K562 (cell line): ENCODE results near the gene KIF3B. TPM values are rescaled to one million over a fixed set of nuclear protein-coding genes. Genes with fewer than 3 reads are reported as not detected.
A peak's percentile ranks its signal among the peaks of the same experiment; 100 is the strongest.

ENCODE experiments used
- CBFA2T3 ChIP-seq: fragments of 450-650 bp; IDR thresholded peaks from 2 replicates; pipeline ENCODE4 v1.6.1; 2017
- FOS ChIP-seq: IDR thresholded peaks from 3 replicates; pipeline ENCODE4 v1.6.1; 2011; ENCODE audit not compliant: insufficient read length; ENCODE audit errors: extremely low read depth
- HDAC1 ChIP-seq, 2 experiments: fragments of 450-650 bp; IDR thresholded peaks; 2 replicates each; pipeline ENCODE4 v1.6.1; 2016 to 2017; ENCODE audit warnings: inconsistent platforms in 1 of 2, mild to moderate bottlenecking in 1 of 2, moderate library complexity in 1 of 2
- HLTF ChIP-seq: fragments of 450-650 bp; IDR thresholded peaks from 2 replicates; pipeline ENCODE4 v1.6.1; 2016
- HNRNPLL ChIP-seq: fragments of 200-400 bp; formaldehyde crosslinking; IDR thresholded peaks from 2 replicates; pipeline ENCODE4 v1.6.1; 2017; ENCODE audit warnings: low read length, low read depth, mild to moderate bottlenecking; ENCODE audit not compliant: poor library complexity, severe bottlenecking
- JUN ChIP-seq, 2 experiments: sonication (generic) in 1 of 2; formaldehyde crosslinking in 1 of 2; IDR thresholded peaks; 2 replicates each; pipeline versions ENCODE4 v1.6.1 to v1.8.0; 2012 to 2022; ENCODE audit warnings: borderline replicate concordance in 2 of 2, mild to moderate bottlenecking in 2 of 2, improper control_type of control experiment in 1 of 2, low read depth in 1 of 2, low read length in 1 of 2, missing genetic modification reagents in 1 of 2
- MEF2A ChIP-seq: IDR thresholded peaks from 2 replicates; pipeline ENCODE4 v1.6.1; 2011; ENCODE audit warnings: low read depth, mild to moderate bottlenecking, low read length, moderate library complexity; ENCODE audit not compliant: control insufficient read depth
- RAD21 ChIP-seq, 2 experiments: fragments of 250-450 bp in 1 of 2; fragments of 450-650 bp in 1 of 2; sonication (Bioruptor Pico) in 1 of 2; formaldehyde crosslinking in 1 of 2; IDR thresholded peaks in 1 of 2; conservative IDR thresholded peaks in 1 of 2; 2 replicates each; pipeline versions ENCODE4 v1.4.0 to v1.8.0; 2020 to 2022; ENCODE audit warnings: mild to moderate bottlenecking in 2 of 2, moderate library complexity in 1 of 2
- TAF15 ChIP-seq: fragments of 200-400 bp; formaldehyde crosslinking; IDR thresholded peaks from 2 replicates; pipeline ENCODE4 v1.6.1; 2017; ENCODE audit warnings: mild to moderate bottlenecking, low read depth, low read length, moderate library complexity
- TEAD1 ChIP-seq, 2 experiments: fragments of 450-650 bp in 1 of 2; sonication (generic) in 1 of 2; formaldehyde crosslinking; IDR thresholded peaks; 2 replicates each; pipeline versions ENCODE4 v1.4.0 to v1.8.0; 2020 to 2022; ENCODE audit warnings: mild to moderate bottlenecking in 2 of 2, missing genetic modification reagents in 1 of 2
- ZBTB1 ChIP-seq: sonication (generic); formaldehyde crosslinking; IDR thresholded peaks from 2 replicates; pipeline ENCODE4 v1.8.1; 2023; ENCODE audit warnings: missing genetic modification reagents, low read depth, mild to moderate bottlenecking, borderline replicate concordance
- ZBTB8A ChIP-seq: fragments of 450-650 bp; IDR thresholded peaks from 2 replicates; pipeline ENCODE4 v1.6.1; 2018; ENCODE audit warnings: mild to moderate bottlenecking, moderate library complexity; ENCODE audit not compliant: partially characterized antibody
- ZNF24 ChIP-seq: fragments of 450-650 bp; IDR thresholded peaks from 2 replicates; pipeline ENCODE4 v1.6.1; 2016
- ZNF263 ChIP-seq: sonication (generic); formaldehyde crosslinking; IDR thresholded peaks from 2 replicates; pipeline ENCODE4 v1.8.0; 2022; ENCODE audit warnings: mild to moderate bottlenecking, missing genetic modification reagents, borderline replicate concordance
- ZNF431 ChIP-seq: sonication (generic); formaldehyde crosslinking; IDR thresholded peaks from 2 replicates; pipeline ENCODE4 v1.8.0; 2022; ENCODE audit warnings: mild to moderate bottlenecking, missing genetic modification reagents
- ZNF717 ChIP-seq: fragments of 250-450 bp; sonication (Bioruptor Pico); IDR thresholded peaks from 2 replicates; pipeline ENCODE4 v1.5.0; 2021
- polyA plus RNA-seq, 8 experiments: library from polyadenylated mRNA; depleted of rRNA in 4 of 8; stranded (reverse) in 5 of 8; unstranded in 3 of 8; fragments of >200 nt; fragmentation: Nextera tagmentation in 2 of 8; fragmentation: Illumina TruSeq in 1 of 8; extraction: Ambion mirVana in 2 of 8; extraction: Trizol in 1 of 8; gene quantifications; 2 replicates each; pipeline versions ENCODE4 v1.2.1 to v1.2.3, GENCODE V29; 2011 to 2014; ENCODE audit warnings: inconsistent platforms in 1 of 8, missing spikeins in 1 of 8
- total RNA-seq, 7 experiments: library from RNA; depleted of rRNA in 6 of 7; stranded (reverse); fragments of >200 nt in 6 of 7; fragmentation: Illumina TruSeq in 2 of 7; extraction: Trizol in 2 of 7; gene quantifications; 2 replicates each; pipeline versions ENCODE4 v1.2.1 to v1.2.3, GENCODE V29; 2011 to 2021; ENCODE audit warnings: low replicate concordance in 1 of 7
- TF ChIP-seq, protein P1 (sequence below): sonication (generic); formaldehyde crosslinking; IDR thresholded peaks from 2 replicates; pipeline ENCODE4 v1.5.0; 2020; ENCODE audit warnings: missing genetic modification reagents
- TF ChIP-seq, protein P2 (sequence below): IDR thresholded peaks from 2 replicates; pipeline ENCODE4 v1.6.1; 2014; ENCODE audit warnings: antibody characterized with exemption
- TF ChIP-seq, protein P3 (sequence below): fragments of 450-650 bp; formaldehyde crosslinking; IDR thresholded peaks from 2 replicates; pipeline ENCODE4 v1.4.0; 2020; ENCODE audit warnings: mild to moderate bottlenecking, moderate library complexity
- TF ChIP-seq, protein P4 (sequence below): fragments of 250-450 bp; sonication (Bioruptor Pico); IDR thresholded peaks from 2 replicates; pipeline ENCODE4 v1.5.0; 2020; ENCODE audit warnings: mild to moderate bottlenecking, borderline replicate concordance

The KIF3B gene
- total and polyA plus RNA-seq, 9 of the 15 experiments (the other 6 are each of a cell fraction or from before 2014, with no cell fraction given), result 2.9 to 12.3 (median 8.6) TPM

DNA sequence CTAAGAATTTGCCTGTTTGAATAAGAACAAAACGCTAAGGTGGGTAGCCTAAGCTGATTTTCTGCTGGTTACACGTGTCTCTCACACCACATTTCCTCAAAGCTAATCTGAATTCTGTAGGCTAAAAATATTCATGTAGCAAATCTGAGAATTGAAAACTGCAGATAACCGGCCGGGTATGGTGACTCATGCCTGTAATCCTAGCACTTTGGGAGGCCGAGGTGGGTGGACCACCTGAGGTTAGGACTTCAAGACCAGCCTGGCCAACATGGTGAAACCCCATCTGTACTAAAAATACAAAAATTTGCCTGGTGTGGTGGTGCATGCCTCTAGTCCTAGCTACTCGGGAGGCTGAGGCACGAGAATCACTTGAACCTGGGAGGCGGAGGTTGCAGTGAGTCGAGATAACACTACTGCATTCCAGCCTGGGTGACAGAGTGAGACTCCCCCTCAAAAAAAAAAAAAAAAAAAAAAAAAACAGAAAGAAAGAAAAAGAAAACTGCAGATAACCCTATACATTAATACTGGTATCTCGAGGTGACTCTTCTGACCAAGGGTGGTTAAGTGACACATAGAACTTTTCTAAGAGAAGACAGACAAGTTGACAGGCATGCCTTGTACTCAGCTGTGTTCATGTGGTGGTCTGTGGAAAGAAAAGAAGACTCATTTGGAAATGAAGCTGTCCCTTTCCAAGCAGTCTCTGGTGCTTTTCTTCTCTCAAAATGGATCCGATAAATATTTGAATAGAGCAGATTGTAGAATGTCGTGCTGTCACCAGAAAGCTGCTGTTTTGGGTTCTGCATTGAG is 55.9 kb downstream of the KIF3B start (continued):
- TF ChIP-seq RAD21 (CRISPR knock-in tag; conservative IDR thresholded peaks at IDR 0.05 in 1 of 2, IDR thresholded peaks at IDR 0.05 in 1 of 2), result no peak
- TF ChIP-seq, protein P1, sequence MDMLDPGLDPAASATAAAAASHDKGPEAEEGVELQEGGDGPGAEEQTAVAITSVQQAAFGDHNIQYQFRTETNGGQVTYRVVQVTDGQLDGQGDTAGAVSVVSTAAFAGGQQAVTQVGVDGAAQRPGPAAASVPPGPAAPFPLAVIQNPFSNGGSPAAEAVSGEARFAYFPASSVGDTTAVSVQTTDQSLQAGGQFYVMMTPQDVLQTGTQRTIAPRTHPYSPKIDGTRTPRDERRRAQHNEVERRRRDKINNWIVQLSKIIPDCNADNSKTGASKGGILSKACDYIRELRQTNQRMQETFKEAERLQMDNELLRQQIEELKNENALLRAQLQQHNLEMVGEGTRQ, result no peak
- TF ChIP-seq JUN (IDR thresholded peaks at IDR 0.05; ENCODE audit: borderline replicate concordance, low read depth, low read length), result peak; percentile 55; the same call in 1 of the 2 replicates
- TF ChIP-seq JUN (CRISPR knock-in tag; IDR thresholded peaks at IDR 0.05; ENCODE audit: borderline replicate concordance), result no peak
- 0 out of 4 replicates have a peak, but pooled peaks of 1 of the 2 experiments have one; percentile 38 for TF ChIP-seq TEAD1 (CRISPR knock-in tag; IDR thresholded peaks at IDR 0.05)
- TF ChIP-seq HNRNPLL, result no peak
- TF ChIP-seq ZBTB8A, result no peak
- no peak for TF ChIP-seq ZNF263 (CRISPR knock-in tag)
- no peak for TF ChIP-seq FOS
- TF ChIP-seq ZNF717, result no peak
- TF ChIP-seq, protein P2, sequence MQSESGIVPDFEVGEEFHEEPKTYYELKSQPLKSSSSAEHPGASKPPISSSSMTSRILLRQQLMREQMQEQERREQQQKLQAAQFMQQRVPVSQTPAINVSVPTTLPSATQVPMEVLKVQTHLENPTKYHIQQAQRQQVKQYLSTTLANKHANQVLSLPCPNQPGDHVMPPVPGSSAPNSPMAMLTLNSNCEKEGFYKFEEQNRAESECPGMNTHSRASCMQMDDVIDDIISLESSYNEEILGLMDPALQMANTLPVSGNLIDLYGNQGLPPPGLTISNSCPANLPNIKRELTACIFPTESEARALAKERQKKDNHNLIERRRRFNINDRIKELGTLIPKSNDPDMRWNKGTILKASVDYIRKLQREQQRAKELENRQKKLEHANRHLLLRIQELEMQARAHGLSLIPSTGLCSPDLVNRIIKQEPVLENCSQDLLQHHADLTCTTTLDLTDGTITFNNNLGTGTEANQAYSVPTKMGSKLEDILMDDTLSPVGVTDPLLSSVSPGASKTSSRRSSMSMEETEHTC, result no peak
- TF ChIP-seq CBFA2T3, result peak; percentile 65
- TF ChIP-seq, protein P3, sequence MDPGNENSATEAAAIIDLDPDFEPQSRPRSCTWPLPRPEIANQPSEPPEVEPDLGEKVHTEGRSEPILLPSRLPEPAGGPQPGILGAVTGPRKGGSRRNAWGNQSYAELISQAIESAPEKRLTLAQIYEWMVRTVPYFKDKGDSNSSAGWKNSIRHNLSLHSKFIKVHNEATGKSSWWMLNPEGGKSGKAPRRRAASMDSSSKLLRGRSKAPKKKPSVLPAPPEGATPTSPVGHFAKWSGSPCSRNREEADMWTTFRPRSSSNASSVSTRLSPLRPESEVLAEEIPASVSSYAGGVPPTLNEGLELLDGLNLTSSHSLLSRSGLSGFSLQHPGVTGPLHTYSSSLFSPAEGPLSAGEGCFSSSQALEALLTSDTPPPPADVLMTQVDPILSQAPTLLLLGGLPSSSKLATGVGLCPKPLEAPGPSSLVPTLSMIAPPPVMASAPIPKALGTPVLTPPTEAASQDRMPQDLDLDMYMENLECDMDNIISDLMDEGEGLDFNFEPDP (CRISPR knock-in tag), result no peak
- TF ChIP-seq ZNF431 (CRISPR knock-in tag), result no peak
- no peak for TF ChIP-seq TAF15
- peak in 1 of 2 experiments; percentile 74; a peak in 2 of 4 replicates for TF ChIP-seq HDAC1 (IDR thresholded peaks at IDR 0.05)
- no peak for TF ChIP-seq ZNF24
- TF ChIP-seq ZBTB1, result no peak
- no peak for TF ChIP-seq HLTF
- TF ChIP-seq, protein P4, sequence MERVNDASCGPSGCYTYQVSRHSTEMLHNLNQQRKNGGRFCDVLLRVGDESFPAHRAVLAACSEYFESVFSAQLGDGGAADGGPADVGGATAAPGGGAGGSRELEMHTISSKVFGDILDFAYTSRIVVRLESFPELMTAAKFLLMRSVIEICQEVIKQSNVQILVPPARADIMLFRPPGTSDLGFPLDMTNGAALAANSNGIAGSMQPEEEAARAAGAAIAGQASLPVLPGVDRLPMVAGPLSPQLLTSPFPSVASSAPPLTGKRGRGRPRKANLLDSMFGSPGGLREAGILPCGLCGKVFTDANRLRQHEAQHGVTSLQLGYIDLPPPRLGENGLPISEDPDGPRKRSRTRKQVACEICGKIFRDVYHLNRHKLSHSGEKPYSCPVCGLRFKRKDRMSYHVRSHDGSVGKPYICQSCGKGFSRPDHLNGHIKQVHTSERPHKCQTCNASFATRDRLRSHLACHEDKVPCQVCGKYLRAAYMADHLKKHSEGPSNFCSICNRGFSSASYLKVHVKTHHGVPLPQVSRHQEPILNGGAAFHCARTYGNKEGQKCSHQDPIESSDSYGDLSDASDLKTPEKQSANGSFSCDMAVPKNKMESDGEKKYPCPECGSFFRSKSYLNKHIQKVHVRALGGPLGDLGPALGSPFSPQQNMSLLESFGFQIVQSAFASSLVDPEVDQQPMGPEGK (CRISPR knock-in tag), result no peak
- peak; percentile 67 for TF ChIP-seq MEF2A
